ENCODE measurements around the gene FAR1.
"Not testable (repeated sequence)": the region's sequence is repeated elsewhere in the genome, so short reads cannot be mapped to it uniquely, and the experiment has no call there.

FAR1 gene

GRCh38 chr11:13668102-13668956 is at the start of gene FAR1:
Gene FAR1, plus strand, starts transcription at chr11:13668668. Its CDS starts 26,098 bp downstream, at chr11:13694766.
- peak within 1 kb of the TSS; percentile 98 for H2AFZ ChIP-seq (ENCODE audit: low read depth, low read length)
- peaks cover 14% of the 10 kb centered on the region for H3K4me1 ChIP-seq (ENCODE audit: insufficient read depth, low read length)
- peaks cover 4% of the 10 kb centered on the region for H3K36me3 ChIP-seq (ENCODE audit: insufficient read depth, low read length)
- H3K9me3 ChIP-seq (ENCODE audit: low read length) = no peaks in the 10 kb centered on the region
- H3K27me3 ChIP-seq (ENCODE audit: insufficient read depth, low read length) = no peaks in the 10 kb centered on the region
- peak within 1 kb of the TSS; percentile 97 for H3K4me3 ChIP-seq (ENCODE audit: low read length)

GRCh38 chr11:13620063-13620462 is 48.4 kb upstream of the FAR1 start:
- no peaks in the 10 kb centered on the region for H3K9me3 ChIP-seq (ENCODE audit: low read length)
- H2AFZ ChIP-seq (ENCODE audit: low read depth, low read length) = no peak overlapping the region
- no peaks in the 10 kb centered on the region for H3K36me3 ChIP-seq (ENCODE audit: insufficient read depth, low read length)
- no peaks in the 10 kb centered on the region for H3K4me1 ChIP-seq (ENCODE audit: insufficient read depth, low read length)
- no peaks in the 10 kb centered on the region for H3K27me3 ChIP-seq (ENCODE audit: insufficient read depth, low read length)
- H3K4me3 ChIP-seq (ENCODE audit: low read length) = no peak overlapping the region

- not testable (repeated sequence) for H3K36me3 ChIP-seq (ENCODE audit: insufficient read depth, low read length); H3K9me3 ChIP-seq (ENCODE audit: low read length); H2AFZ ChIP-seq (ENCODE audit: low read depth, low read length); H3K27me3 ChIP-seq (ENCODE audit: insufficient read depth, low read length); H3K4me1 ChIP-seq (ENCODE audit: insufficient read depth, low read length); H3K4me3 ChIP-seq (ENCODE audit: low read length)
Measured at GRCh38 chr11:13626818-13627217, 41.6 kb upstream of the FAR1 start.

GRCh38 chr11:13628634-13629033 is 39.8 kb upstream of the FAR1 start:
- H3K4me3 ChIP-seq (ENCODE audit: low read length); H3K27me3 ChIP-seq (ENCODE audit: insufficient read depth, low read length); H3K4me1 ChIP-seq (ENCODE audit: insufficient read depth, low read length); H3K9me3 ChIP-seq (ENCODE audit: low read length); H3K36me3 ChIP-seq (ENCODE audit: insufficient read depth, low read length); H2AFZ ChIP-seq (ENCODE audit: low read depth, low read length): not testable (repeated sequence)

- H3K36me3 ChIP-seq (ENCODE audit: insufficient read depth, low read length) = no peaks in the 10 kb centered on the region
- no peaks in the 10 kb centered on the region for H3K4me1 ChIP-seq (ENCODE audit: insufficient read depth, low read length)
- H3K4me3 ChIP-seq (ENCODE audit: low read length) = no peak overlapping the region
- H3K9me3 ChIP-seq (ENCODE audit: low read length) = no peaks in the 10 kb centered on the region
- no peak overlapping the region for H2AFZ ChIP-seq (ENCODE audit: low read depth, low read length)
- H3K27me3 ChIP-seq (ENCODE audit: insufficient read depth, low read length) = peaks cover 5% of the 10 kb centered on the region
Measured at GRCh38 chr11:13629779-13630178, 38.7 kb upstream of the FAR1 start.

GRCh38 chr11:13635290-13635689 is 33.2 kb upstream of the FAR1 start:
- Histone ChIP-seq H3K9me3 (ENCODE audit: low read length) (no peaks in the 10 kb centered on the region), H3K4me1 (ENCODE audit: insufficient read depth, low read length) (no peaks in the 10 kb centered on the region), H3K36me3 (ENCODE audit: insufficient read depth, low read length) (no peaks in the 10 kb centered on the region), H3K4me3 (ENCODE audit: low read length) (no peak overlapping the region), H3K27me3 (ENCODE audit: insufficient read depth, low read length) (peaks cover 5% of the 10 kb centered on the region), H2AFZ (ENCODE audit: low read depth, low read length) (no peak overlapping the region)

- Histone ChIP-seq H2AFZ (ENCODE audit: low read depth, low read length) (no peak overlapping the region), H3K4me3 (ENCODE audit: low read length) (no peak overlapping the region)
Measured at GRCh38 chr11:13635804-13636203, 32.7 kb upstream of the FAR1 start.

GRCh38 chr11:13637125-13638069 is 31.1 kb upstream of the FAR1 start:
- Histone ChIP-seq H3K36me3 (ENCODE audit: insufficient read depth, low read length) (no peaks in the 10 kb centered on the region), H3K27me3 (ENCODE audit: insufficient read depth, low read length) (peaks cover 5% of the 10 kb centered on the region), H3K4me1 (ENCODE audit: insufficient read depth, low read length) (no peaks in the 10 kb centered on the region), H2AFZ (ENCODE audit: low read depth, low read length) (no peak overlapping the region), H3K4me3 (ENCODE audit: low read length) (no peak overlapping the region), H3K9me3 (ENCODE audit: low read length) (no peaks in the 10 kb centered on the region)

More at GRCh38 chr11:13635804-13636203, 32.7 kb upstream of the FAR1 start:
- Histone ChIP-seq H3K4me1 (ENCODE audit: insufficient read depth, low read length) (no peaks in the 10 kb centered on the region), H3K27me3 (ENCODE audit: insufficient read depth, low read length) (peaks cover 5% of the 10 kb centered on the region), H3K9me3 (ENCODE audit: low read length) (no peaks in the 10 kb centered on the region), H3K36me3 (ENCODE audit: insufficient read depth, low read length) (no peaks in the 10 kb centered on the region)

GRCh38 chr11:13638422-13638821 is 30.0 kb upstream of the FAR1 start:
- H3K27me3 ChIP-seq (ENCODE audit: insufficient read depth, low read length) = peaks cover 4% of the 10 kb centered on the region
- H3K4me1 ChIP-seq (ENCODE audit: insufficient read depth, low read length) = no peaks in the 10 kb centered on the region
- H2AFZ ChIP-seq (ENCODE audit: low read depth, low read length) = no peak overlapping the region
- H3K36me3 ChIP-seq (ENCODE audit: insufficient read depth, low read length) = no peaks in the 10 kb centered on the region
- H3K9me3 ChIP-seq (ENCODE audit: low read length) = no peaks in the 10 kb centered on the region
- no peak overlapping the region for H3K4me3 ChIP-seq (ENCODE audit: low read length)

GRCh38 chr11:13644997-13645687 is 23.3 kb upstream of the FAR1 start:
- no peaks in the 10 kb centered on the region for H3K4me1 ChIP-seq (ENCODE audit: insufficient read depth, low read length)
- no peaks in the 10 kb centered on the region for H3K36me3 ChIP-seq (ENCODE audit: insufficient read depth, low read length)
- H2AFZ ChIP-seq (ENCODE audit: low read depth, low read length) = no peak overlapping the region
- peaks cover 2% of the 10 kb centered on the region for H3K27me3 ChIP-seq (ENCODE audit: insufficient read depth, low read length)
- no peak overlapping the region for H3K4me3 ChIP-seq (ENCODE audit: low read length)
- H3K9me3 ChIP-seq (ENCODE audit: low read length) = no peaks in the 10 kb centered on the region

- Histone ChIP-seq H3K36me3 (ENCODE audit: insufficient read depth, low read length) (no peaks in the 10 kb centered on the region), H3K4me3 (ENCODE audit: low read length) (no peak overlapping the region), H3K4me1 (ENCODE audit: insufficient read depth, low read length) (no peaks in the 10 kb centered on the region), H3K27me3 (ENCODE audit: insufficient read depth, low read length) (peaks cover 2% of the 10 kb centered on the region), H2AFZ (ENCODE audit: low read depth, low read length) (no peak overlapping the region), H3K9me3 (ENCODE audit: low read length) (no peaks in the 10 kb centered on the region)
Measured at GRCh38 chr11:13647391-13647790, 21.1 kb upstream of the FAR1 start.

- no peaks in the 10 kb centered on the region for H3K27me3 ChIP-seq (ENCODE audit: insufficient read depth, low read length)
- no peak overlapping the region for H3K4me3 ChIP-seq (ENCODE audit: low read length)
- no peaks in the 10 kb centered on the region for H3K4me1 ChIP-seq (ENCODE audit: insufficient read depth, low read length)
- no peaks in the 10 kb centered on the region for H3K9me3 ChIP-seq (ENCODE audit: low read length)
- no peaks in the 10 kb centered on the region for H3K36me3 ChIP-seq (ENCODE audit: insufficient read depth, low read length)
- no peak overlapping the region for H2AFZ ChIP-seq (ENCODE audit: low read depth, low read length)
Measured at GRCh38 chr11:13649619-13650018, 18.8 kb upstream of the FAR1 start.

GRCh38 chr11:13651515-13651914 is 17.0 kb upstream of the FAR1 start:
- not testable (repeated sequence) for H3K36me3 ChIP-seq (ENCODE audit: insufficient read depth, low read length); H3K4me3 ChIP-seq (ENCODE audit: low read length); H3K9me3 ChIP-seq (ENCODE audit: low read length); H3K27me3 ChIP-seq (ENCODE audit: insufficient read depth, low read length); H3K4me1 ChIP-seq (ENCODE audit: insufficient read depth, low read length); H2AFZ ChIP-seq (ENCODE audit: low read depth, low read length)
